ENCODE results near the gene SLC44A2.

DNA sequence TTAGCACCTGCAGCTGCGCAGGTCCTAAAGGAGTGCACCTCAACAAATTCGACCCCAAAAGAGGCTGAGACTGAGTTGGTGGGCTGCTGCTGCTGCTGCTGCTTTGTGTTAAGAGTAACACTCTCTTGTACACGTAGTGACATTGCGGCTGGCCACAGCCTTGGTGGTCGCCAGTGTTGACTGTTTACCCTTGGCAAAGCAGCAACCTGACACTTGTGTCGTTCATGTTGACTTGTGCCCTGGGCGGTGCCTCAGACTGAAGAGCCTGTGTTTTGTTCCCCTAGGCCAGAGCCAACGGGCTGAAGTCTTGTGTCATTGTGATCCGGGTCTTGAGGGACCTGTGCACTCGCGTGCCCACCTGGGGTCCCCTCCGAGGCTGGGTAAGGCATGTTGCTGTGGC lies 53.5 kb downstream of the SLC44A2 start:
- TF ChIP-seq, protein P1, sequence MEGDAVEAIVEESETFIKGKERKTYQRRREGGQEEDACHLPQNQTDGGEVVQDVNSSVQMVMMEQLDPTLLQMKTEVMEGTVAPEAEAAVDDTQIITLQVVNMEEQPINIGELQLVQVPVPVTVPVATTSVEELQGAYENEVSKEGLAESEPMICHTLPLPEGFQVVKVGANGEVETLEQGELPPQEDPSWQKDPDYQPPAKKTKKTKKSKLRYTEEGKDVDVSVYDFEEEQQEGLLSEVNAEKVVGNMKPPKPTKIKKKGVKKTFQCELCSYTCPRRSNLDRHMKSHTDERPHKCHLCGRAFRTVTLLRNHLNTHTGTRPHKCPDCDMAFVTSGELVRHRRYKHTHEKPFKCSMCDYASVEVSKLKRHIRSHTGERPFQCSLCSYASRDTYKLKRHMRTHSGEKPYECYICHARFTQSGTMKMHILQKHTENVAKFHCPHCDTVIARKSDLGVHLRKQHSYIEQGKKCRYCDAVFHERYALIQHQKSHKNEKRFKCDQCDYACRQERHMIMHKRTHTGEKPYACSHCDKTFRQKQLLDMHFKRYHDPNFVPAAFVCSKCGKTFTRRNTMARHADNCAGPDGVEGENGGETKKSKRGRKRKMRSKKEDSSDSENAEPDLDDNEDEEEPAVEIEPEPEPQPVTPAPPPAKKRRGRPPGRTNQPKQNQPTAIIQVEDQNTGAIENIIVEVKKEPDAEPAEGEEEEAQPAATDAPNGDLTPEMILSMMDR (IDR thresholded peaks at IDR 0.05) = no peak
- TF ChIP-seq POLR2A (IDR thresholded peaks at IDR 0.05) = no peak

Measured in testis (tissue), 2 donors.